Measurements from ENCODE around the gene LCN6.

DNA sequence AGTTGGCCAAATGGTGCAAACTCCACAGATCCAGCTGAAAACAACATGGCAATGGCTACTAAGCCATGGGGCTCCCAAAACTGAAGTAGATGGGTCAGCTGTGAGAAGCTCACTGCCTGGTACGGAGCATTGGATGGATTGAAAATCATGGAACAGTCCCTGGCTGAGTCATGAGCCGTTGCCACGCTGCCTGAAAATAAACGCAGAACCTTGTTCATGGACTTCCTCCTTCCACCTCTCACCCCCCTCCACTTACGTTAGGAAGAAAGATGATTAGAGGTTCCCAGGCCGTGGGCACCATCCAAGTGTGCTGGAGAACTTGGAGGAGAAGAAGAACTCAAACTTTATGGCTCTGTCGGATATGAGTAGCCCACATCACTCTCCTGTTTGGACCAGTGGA is 42.8 kb downstream of the LCN6 start:
- TF ChIP-seq, protein P1, sequence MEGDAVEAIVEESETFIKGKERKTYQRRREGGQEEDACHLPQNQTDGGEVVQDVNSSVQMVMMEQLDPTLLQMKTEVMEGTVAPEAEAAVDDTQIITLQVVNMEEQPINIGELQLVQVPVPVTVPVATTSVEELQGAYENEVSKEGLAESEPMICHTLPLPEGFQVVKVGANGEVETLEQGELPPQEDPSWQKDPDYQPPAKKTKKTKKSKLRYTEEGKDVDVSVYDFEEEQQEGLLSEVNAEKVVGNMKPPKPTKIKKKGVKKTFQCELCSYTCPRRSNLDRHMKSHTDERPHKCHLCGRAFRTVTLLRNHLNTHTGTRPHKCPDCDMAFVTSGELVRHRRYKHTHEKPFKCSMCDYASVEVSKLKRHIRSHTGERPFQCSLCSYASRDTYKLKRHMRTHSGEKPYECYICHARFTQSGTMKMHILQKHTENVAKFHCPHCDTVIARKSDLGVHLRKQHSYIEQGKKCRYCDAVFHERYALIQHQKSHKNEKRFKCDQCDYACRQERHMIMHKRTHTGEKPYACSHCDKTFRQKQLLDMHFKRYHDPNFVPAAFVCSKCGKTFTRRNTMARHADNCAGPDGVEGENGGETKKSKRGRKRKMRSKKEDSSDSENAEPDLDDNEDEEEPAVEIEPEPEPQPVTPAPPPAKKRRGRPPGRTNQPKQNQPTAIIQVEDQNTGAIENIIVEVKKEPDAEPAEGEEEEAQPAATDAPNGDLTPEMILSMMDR (IDR thresholded peaks at IDR 0.05) = no peak
- no peak for TF ChIP-seq POLR2A (IDR thresholded peaks at IDR 0.05)

Data from testis (tissue), 2 donors.